Stimulated activated CD8-positive, alpha-beta memory T cell treated with anti-CD3 and anti-CD28 coated beads, Interleukin-15, amount 100 ng/mL, for 4 hours (primary cell): Measurements from ENCODE around the gene OPTN.
A peak's percentile ranks its signal among the peaks of the same experiment; 100 is the strongest.
"Not testable (repeated sequence)": the region's sequence is repeated elsewhere in the genome, so short reads cannot be mapped to it uniquely, and the experiment has no call there.

Experiments
- DNase-seq, 2 donors: peaks; one replicate each; pipeline ENCODE4 v3.0.0-alpha.2; 2020; ENCODE audit warnings: low read depth in 2 of 2

Gene OPTN

DNA sequence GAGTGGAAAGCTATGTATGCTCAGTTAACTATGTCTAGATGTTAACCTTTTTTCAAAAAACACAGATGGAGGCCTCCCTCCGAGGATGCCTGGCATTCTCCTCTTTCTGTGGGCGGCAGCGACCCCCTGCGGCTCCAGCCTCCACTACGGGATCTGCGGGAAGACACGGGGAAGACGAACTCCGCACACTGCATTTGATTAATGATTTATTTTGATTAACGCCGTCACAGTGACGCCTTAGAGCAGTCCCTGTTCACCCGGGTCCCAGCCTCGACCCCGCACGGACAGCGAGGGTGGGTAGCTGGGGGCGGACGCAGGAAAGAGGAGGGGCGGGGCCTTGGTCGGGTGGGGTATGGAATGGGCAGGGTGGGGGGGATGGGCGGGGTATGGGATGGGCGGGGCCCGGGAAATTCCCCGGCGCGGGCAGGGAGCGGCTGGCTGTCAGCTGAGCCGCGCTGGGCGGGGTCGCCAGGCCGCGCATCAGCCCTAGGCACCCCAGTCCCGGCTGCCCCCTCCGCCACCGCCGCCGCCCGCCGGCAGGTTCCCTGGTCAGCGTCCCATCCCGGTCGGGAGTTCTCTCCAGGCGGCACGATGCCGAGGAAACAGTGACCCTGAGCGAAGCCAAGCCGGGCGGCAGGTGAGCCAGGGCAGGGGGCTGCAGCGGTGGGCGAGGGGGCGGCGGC lies at the start of gene OPTN:
Gene OPTN (plus strand): TSS at position 498 of the 683 bp plus-strand sequence. CDS start 8,960 bp downstream, outside the sequence.
- peak; percentile 46 to 60 for DNase-seq

DNA sequence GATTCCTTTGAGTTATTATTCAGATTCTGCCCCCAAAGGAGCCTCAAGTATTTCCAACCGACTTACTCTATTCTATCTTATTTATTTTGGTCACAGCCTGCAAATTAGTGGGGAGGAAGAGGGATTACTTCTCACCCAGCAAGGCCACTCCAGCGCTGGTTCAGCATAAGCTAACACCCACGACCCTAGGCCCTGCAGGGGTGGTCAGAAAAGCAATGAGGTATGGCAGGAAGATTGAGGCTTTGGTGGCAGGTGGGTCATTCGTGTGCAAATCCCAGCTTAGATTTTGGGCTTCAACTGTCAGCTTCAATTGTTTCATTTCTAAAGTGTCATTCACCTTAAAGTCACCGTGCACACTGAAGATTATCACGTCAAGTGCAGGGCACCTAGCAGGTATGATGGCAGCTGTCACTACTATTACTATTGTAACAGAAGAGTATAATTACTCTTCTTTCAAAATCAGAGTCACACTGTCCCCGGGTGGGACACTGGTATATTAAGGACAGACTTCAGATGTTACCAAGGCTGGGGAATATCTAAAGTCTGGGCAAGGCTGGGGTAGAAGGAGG lies 48.8 kb upstream of the OPTN start:
- no peak for DNase-seq

DNA sequence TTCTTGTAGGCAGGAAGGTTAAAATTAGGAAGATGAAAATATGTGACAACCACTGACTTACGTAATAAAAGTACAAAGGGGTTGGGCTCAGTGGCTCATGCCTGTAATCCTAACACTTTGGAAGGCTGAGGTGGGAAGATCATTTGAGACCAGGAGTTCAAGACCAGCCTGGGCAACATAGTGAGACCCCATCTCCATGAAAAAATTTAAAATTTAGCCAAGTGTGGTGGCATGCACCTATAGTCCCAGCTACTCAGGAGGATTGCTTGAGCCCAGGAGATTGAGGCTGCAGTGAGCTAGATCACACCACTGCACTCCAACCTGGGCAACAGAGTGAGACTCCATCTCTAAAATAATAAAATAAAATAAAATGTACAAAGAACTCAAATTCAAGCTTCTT lies 46.8 kb upstream of the OPTN start:
- DNase-seq, result not testable (repeated sequence)

DNA sequence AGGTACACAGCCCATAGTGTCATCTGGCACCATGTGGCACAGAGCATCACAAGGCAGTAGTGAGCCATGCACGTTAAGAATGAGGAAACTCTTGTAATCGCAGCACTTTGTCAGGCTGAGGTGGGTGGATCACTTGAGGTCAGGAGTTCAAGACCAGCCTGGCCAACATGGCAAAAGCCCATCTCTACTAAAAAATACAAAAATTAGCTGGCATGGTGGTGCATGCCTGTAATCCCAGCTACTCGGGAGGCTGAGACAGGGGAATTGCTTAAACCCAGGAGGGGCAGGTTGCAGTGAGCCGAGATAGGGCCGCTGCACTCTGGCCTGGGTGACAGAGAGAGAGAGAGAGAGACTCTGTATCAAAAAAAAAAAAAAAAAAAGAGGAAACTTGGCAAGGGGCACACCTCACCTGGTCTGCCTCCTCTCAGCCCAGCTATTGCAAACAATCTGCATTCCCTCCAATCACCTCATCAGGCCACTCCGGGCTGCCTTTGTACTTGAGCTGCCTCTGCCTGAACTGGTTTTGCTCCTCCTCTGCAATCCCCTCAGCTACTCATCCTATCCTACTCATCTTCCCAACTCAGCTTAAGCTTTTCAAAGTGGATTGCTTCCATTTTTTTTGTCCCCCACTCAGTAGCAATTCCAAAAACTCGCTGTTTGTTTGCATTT lies 46.0 kb upstream of the OPTN start:
- no peak for DNase-seq

DNA sequence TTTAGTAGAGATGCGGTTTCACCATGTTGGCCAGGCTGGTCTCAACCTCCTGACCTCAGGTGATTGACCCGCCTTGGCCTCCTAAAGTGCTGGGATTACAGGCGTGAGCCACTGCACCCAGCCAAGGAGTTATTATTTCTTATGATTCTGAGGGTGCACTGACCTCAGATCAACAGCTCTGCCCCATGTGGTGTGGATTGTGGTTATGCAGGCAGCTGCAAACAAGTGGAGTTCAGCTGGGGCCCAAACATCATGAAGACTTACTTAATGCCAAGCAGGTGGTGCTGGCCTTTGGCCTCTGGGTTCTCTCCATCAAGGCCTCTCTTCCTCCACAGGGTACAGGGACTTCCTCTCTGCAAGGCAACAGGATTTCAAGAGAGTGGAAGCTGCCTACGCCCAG lies 45.1 kb upstream of the OPTN start:
- DNase-seq, result no peak

DNA sequence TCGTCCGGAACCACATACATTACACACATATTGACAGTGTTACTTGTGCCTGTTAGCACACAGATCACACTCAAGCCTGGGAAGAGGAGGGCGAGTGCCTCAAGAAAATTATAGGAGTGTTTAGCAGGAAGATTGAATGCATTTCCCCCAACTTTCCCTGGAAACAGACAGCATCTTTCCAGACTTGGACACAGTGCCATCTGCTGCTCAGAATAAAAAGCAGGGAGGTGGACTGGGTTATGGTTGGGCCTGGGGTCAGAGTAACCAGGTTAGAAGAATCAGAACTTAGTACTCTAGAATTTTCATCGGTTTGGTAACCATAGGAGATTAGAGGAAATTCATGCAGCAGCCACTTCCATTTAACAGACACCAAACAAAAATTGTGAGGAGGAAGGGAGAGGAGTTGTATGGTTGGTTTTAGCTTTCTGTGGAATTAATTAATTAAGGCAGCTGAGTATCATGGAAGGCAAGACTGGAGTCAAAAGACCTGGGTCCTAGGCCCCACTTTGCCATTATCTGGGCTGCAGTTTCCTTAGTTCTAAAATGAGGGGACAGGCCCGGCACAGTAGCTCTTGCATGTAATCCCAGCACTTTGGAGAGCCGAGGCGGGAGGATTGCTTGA lies 43.4 kb upstream of the OPTN start:
- no peak for DNase-seq

DNA sequence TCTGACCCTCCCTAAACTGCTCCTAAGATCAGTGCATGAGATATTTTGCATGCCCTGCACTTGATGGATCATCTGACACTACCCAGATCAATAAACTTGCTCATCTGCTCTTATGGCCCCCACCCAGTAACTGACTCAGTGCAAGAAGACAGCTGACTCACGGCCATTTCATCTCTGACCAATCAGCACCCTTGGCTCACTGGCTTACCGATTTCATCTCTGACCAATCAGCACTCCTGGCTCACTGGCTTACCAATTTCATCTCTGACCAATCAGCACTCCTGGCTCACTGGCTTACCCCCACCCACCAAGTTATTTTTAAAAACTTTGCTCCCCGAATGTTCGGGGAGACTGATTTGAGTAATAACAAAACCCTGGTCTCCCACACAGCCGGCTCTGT lies 37.2 kb upstream of the OPTN start:
- DNase-seq, result no peak

DNA sequence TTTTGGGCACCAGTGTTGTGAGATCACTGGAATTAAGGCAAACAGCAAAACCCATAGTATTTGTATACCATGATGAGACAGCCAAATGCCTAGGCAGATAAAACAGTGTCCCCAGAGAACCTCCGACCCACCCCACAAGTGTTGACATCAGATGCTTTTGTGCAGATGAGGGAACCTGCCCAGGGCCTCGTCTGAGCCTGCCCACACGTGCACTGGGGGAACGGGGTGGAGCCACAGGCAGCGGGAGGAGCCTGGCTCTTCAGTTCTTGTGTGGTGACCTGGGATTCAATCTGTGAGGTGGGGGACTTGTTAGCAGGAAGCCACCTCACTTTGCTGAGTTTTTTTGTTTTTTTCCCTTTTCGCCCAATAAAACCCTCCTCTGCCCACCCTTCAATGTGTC lies 33.4 kb upstream of the OPTN start:
- no peak for DNase-seq

DNA sequence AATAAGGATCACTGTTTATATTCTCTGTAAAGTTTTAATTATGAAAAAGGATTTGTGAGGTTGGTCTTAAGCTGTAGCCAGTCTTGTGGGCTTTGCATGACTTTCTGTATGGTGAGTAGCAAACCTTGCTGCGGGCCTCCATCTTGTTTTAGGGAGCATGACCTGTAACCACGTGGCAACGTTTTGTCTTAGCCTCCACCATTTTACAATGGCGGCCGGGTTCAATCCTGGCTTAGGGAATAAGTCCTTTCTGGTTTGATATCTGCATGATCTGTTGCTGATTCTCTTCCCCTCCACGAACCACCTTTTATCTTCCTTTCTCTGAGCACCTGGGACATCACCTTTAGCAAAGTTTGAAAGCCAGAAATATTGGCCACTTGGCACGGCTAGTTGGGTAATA lies 32.5 kb upstream of the OPTN start:
- DNase-seq, result no peak

DNA sequence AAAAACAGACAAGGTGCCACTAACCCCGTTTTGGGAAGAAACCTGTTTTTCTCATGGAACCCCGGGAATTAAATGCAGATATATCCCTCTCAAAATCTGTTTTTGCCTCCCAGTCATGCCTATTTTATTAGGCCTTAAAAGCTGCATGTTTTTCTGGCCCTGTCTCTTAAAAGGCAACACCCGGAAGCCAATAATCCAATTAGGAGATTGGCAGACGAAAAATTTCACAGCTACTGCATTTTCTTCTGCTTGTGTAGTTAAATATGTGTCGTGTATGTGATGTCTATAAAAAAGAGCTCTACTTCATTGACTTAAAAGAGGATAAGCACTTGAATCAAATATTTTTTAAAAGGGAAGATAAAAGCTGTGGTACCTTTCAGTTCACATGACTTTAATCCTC lies 31.9 kb upstream of the OPTN start:
- no peak for DNase-seq

DNA sequence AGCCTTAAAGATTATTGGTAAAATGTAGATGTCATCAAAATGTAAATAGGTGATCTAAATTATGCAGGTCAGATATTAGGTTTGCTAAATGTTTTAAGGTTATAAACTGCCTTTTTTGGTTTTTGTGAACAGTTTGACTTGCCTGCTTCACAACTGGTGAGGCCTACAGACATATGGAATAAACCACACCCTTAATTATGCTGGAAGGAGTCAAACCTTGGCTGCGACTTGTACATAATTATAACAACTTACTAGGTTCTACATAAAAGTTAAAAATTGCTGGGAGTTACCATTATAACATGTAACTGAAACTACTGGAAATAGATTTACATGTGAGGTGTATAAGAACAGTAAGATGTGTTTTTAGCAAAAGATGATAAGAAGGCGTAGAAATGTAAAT lies 31.5 kb upstream of the OPTN start:
- DNase-seq, result no peak

DNA sequence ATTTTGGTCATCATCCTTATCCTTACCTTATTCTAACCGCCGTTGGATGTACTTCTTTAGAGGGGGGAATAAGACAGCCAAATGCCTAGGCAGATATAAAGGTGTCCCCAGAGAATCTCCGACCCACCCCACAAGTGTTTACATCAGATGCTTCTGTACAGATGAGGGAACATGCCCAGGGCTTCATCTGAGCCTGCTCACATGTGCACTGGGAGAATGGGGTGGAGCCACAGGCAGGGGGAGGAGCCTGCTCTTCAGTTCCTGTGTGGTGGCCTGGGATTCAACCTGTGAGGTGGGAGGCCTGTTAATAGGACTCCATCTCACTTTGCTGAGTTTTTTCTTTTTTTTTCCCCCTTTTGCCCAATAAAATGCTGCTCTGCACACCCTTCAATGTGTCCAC lies 27.6 kb upstream of the OPTN start:
- no peak for DNase-seq

DNA sequence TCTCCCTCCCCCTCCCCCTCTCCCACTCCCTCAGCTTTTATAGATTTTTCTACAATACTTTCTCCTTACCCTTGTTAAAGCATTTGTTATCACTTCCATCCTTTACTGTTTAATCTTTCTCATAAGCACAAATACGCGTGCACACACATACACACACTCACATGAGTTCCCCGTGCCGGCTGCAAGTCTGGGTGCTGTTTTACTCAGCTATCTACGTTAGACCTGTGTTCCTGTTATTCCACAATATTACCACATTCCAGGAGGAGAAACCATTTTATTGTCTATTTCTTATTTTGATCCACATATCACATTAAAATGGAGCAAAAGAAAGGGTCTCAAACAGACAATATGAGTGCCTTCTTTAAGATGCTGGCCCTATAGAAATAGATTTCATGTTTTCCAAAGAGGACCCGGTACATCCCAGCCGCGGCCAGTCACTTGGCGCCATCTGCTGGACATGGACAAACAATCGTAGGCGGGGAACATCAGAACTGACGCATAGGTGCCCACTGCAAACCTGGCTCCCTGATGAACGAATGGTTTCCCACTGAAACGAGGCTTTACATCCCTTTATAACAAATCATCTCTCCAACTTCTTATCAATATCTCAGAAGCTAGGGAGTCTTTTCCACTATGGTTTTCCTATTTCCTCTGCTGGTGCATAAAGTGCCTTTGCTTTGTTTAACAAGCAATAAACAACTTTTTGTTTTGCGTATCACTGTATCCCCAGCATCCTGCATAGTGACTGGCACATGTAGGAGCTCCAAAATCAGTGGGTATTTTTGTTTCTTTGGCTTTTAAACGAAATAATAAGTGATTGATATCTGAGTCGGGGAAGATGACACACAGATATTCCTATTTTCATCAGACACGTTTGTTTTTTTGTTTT lies 25.2 kb upstream of the OPTN start:
- no peak for DNase-seq

DNA sequence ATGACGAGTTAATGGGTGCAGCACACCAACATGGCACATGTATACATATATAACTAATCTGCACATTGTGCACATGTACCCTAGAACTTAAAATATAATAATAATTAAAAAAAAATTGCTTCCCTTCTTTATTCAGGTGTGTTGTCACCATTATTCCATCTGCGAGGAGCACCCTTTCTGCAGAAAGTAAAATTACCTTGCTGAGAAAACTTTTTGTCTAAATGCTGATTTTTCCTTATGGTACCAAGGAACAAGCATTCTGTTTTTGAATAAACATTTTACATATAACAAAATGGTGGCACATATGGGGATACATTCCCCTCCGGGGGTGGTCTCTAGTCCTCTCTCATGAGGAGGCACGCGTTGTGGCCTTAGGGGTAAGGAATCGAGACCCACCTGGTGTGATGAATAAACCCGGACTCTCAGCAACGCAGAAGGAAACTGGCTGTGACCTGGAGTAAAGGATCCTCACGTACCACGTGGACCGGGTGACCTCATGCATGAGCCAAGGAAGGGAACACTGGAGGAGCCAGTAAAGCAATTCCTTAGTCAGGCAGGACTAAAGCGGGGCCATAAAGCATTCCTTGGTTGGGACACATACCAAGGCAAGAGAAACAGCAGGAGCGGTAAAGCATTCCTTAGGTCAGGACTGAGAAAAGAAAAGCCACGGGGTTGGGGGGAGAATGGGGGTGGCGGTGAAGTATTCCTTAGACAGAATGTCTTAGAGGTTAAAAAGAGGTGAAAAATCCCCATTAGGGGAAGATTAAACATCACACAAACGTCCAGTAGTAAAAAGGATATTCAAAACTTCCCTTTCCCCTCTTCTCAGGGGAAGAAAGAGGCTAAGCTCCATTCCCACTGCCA lies 20.8 kb upstream of the OPTN start:
- no peak for DNase-seq

DNA sequence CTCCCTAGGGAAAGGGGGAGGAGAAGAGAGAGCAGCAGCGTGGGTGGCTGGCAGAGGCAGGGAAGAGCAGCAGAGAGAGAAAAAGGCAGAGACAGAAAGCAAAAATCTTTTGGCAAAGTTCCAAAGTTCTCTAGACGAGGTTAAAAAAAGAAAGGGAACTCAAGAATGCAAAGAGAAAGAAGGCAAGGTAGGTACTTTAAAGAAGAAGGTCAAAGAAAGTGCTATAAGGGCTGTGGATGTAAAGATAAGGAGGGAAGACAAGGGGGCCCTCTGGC lies 20.2 kb upstream of the OPTN start:
- DNase-seq, result no peak

DNA sequence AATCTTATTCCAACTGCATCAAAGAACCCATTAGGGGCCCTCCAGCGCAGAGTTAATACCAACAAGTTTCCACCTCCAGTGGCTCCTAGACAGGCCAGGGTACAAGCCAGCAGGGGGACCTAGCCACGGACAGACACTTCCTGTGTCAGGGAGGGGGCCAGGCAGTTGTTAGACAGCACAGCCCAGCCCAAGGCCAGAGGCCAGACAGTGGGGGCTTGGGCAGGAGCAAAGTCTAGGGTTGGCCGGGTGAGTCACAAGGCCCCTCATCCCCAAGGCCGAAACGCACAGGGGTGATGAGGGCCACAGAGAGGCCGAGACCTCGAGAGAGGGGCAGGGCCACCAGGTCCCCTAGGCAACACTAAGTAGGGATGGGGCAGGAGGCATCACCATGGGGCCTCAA lies 19.3 kb upstream of the OPTN start:
- DNase-seq, result no peak

DNA sequence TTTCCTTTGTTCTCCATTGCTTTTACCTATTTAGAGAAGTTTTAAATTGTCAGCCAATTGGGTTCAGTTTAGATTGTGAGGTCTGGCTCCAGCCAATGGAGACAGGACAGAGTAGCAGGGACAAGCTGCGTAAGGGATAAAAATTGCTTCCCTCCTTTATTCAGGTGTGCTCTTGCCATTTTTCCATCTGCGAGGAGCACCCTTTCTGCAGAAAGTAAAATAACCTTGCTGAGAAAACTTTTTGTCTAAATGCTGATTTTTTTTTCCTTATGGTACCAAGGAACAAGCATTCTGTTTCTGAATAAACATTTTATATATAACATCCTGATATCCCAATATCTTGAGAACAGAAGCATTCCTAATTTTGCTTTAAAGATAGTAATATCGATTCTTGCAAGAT lies 16.3 kb upstream of the OPTN start:
- DNase-seq, result not testable (repeated sequence)

DNA sequence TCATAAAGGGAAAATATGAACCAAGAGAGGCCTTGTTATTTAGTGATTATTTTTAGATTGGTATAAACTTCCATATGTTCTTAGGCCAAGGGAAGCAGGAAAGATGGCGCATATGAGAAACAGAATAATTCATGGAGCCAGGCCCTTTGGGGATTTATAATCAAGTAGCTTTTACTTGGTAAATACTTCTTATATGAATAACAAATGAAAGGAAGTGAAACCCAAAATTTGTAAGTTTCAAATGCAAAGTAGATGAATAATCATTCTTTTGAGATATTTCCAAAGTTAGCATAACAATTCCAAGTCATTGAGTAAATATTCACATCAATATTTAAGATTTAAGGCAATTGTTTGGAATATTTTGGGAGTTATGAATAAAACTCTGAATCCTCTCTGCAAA lies 13.9 kb upstream of the OPTN start:
- no peak for DNase-seq

DNA sequence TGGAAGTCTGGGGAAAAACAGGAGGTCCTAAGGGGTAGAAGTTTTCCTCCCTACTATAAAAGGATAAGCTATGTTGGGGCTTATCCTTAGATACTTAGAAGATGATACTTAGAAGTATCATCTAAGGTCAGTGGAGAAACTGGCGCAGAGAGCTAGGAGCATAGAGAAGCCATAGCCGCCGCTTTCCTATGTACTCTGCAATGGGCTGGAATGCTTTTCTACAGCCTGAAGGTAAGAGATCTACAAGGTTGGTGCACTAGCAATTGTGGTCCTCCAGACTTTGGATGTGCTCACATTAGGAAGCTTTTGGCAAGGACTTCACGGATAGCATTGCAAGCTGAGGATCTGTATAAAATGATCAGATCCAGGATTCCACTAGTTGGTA lies 12.4 kb upstream of the OPTN start:
- no peak for DNase-seq

DNA sequence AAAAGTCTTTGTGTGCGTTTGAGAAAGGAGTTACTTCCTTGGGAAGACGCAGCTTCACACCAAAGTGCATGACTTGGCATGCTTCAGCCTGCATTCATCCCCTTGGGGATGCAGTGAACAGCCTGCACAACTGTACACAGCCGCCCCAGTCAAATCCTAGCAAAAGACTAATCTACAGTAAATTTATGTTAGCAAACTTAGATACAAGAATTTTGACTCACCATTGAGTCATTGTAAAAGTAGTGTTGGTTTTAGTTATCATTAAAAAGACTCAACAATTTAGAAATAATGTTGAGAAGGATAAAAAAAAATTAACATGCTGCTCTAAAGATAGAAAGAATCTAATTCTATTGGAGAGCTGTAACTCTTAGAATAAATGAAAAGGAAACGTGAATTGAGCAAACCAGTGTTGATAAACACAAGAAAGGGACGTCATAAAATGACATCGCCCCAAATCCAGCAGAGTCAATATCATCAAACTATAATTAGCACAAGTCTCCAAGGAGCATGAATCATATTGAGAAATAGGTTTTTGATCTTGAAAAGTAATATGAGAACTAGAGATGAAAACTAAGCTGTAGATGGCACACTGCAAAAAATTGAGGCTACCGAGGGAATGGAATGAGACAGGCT lies 11.9 kb upstream of the OPTN start:
- DNase-seq, result no peak

DNA sequence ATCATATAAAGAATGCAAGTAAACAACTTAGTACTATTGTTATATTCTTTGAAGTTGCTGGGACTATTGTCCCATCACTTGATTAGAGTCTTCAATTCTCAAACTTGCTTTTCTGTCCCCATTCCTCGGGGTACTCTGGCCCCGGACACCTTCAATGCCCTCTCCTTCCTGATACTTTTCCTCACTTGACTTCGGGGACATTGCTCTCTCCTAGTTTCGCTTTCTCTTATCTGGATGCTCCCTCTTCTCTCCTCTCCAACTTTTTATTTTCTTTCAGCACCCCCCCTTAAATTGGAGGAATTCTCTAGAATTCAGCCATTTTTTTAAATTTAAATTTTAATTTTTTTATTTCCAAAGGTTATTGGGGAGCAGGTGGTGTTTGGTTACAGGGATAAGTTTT lies 10.6 kb upstream of the OPTN start:
- DNase-seq, result no peak
